Calu3 (cell line): ENCODE data around the gene BTRC. TPM values are rescaled to one million over a fixed set of nuclear protein-coding genes. Genes with fewer than 3 reads are reported as not detected.

Experiments used
- BruUV-seq: library from RNA; stranded (reverse); fragments of 400-500 nt; replicated peaks from 2 replicates; lab custom pipeline; 2021; lab: Mats Ljungman, UMichigan
- CTCF ChIA-PET: fragments of 300-600 bp; sonication (Branson Sonifier 250); formaldehyde crosslinking; loops from one replicate; lab custom pipeline; 2022; ENCODE audit warnings: antibody characterized with exemption; lab: Charles Lee
- DNase-seq: peaks from one replicate; pipeline ENCODE4 v3.0.0; 2022
- H3K27ac Mint-ChIP-seq: one replicate; pipeline ENCODE4 v1.8.0; 2022; ENCODE audit warnings: mixed read lengths; ENCODE audit not compliant: unreplicated experiment
- H3K27me3 Mint-ChIP-seq: one replicate; pipeline ENCODE4 v1.8.0; 2022; ENCODE audit warnings: mixed read lengths; ENCODE audit not compliant: unreplicated experiment
- H3K36me3 Mint-ChIP-seq: one replicate; pipeline ENCODE4 v1.8.0; 2022; ENCODE audit warnings: mild to moderate bottlenecking, moderate library complexity, mixed read lengths; ENCODE audit not compliant: insufficient read depth, unreplicated experiment
- H3K4me1 Mint-ChIP-seq: one replicate; pipeline ENCODE4 v1.8.0; 2022; ENCODE audit warnings: mild to moderate bottlenecking, low read depth, mixed read lengths; ENCODE audit not compliant: unreplicated experiment
- H3K4me3 Mint-ChIP-seq: one replicate; pipeline ENCODE4 v1.8.0; 2022; ENCODE audit warnings: mild to moderate bottlenecking, low read depth, moderate library complexity, mixed read lengths; ENCODE audit not compliant: unreplicated experiment
- H3K9me3 Mint-ChIP-seq: one replicate; pipeline ENCODE4 v1.8.0; 2022; ENCODE audit warnings: low read depth, mixed read lengths; ENCODE audit not compliant: unreplicated experiment
- intact Hi-C: fragments of 100-400 bp; cut with micrococcal nuclease; formaldehyde crosslinking; loops from one replicate; pipeline ENCODE4 v1.10.0; 2022; ENCODE audit not compliant: unreplicated experiment
- total RNA-seq: library from RNA; stranded (reverse); gene quantifications from 2 replicates; pipeline ENCODE4 v1.2.3, GENCODE V29; 2022
- TF ChIP-seq, protein P1 (sequence below): fragments of 200-600 bp; IDR thresholded peaks from one replicate; pipeline ENCODE4 v1.8.0; 2022; ENCODE audit warnings: antibody characterized with exemption; ENCODE audit not compliant: unreplicated experiment

Gene BTRC
- total RNA-seq, 1 experiment from 2014 or later: 7.9 TPM

DNA sequence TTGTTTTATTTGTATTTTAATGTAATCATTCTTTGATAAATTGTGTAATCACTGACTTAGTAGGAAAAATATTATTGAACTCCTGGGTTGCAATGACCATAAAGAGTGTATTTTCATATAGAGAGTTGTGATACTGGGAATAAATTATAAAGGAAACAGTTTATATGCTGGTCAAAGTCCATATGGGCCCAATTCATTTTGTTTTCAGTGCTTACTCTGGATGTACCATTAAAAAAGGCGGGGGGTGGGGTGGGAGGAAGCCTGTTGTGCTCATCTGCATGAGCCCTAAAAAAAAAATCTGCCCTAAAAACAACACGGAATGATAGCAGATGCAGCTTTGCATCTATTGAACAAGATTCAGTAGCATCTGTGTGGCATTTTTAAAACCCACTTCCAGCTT, 114.2 kb downstream of the BTRC start:
- H3K4me1 Mint-ChIP-seq: no peaks in the 10 kb centered on the region
- CTCF ChIA-PET: no interaction called here
- no peaks in the 10 kb centered on the region for H3K36me3 Mint-ChIP-seq
- no peak overlapping the region for H3K27ac Mint-ChIP-seq
- BruUV-seq: no TSS peak
- TF ChIP-seq, protein P1, sequence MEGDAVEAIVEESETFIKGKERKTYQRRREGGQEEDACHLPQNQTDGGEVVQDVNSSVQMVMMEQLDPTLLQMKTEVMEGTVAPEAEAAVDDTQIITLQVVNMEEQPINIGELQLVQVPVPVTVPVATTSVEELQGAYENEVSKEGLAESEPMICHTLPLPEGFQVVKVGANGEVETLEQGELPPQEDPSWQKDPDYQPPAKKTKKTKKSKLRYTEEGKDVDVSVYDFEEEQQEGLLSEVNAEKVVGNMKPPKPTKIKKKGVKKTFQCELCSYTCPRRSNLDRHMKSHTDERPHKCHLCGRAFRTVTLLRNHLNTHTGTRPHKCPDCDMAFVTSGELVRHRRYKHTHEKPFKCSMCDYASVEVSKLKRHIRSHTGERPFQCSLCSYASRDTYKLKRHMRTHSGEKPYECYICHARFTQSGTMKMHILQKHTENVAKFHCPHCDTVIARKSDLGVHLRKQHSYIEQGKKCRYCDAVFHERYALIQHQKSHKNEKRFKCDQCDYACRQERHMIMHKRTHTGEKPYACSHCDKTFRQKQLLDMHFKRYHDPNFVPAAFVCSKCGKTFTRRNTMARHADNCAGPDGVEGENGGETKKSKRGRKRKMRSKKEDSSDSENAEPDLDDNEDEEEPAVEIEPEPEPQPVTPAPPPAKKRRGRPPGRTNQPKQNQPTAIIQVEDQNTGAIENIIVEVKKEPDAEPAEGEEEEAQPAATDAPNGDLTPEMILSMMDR: no peak
- intact Hi-C loops: no loop called here
- peaks cover 4% of the 10 kb centered on the region for H3K9me3 Mint-ChIP-seq
- H3K27me3 Mint-ChIP-seq: no peaks in the 10 kb centered on the region
- H3K4me3 Mint-ChIP-seq: no peak overlapping the region
- DNase-seq: no peak

DNA sequence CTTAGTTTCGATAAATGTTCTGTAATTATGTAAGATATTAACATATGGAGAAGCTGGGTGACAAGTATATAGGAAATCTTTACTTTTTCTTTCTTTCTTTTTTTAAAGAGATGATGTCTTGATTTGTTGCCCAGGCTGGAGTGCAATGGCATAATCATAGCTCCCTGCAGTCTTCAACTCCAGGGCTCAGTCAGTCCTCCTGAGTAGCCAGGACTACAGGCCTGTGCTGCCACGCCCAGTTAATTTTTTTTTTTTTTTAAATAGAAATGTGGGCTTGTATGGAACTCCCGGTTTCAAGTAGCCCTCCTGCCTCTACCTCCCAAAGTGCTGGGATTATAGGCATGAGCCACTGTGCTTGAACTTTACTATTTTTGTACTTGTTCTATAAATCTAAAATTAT, 122.4 kb downstream of the BTRC start:
- TF ChIP-seq, protein P1: no peak
- CTCF ChIA-PET: no interaction called here
- no peak overlapping the region for H3K4me3 Mint-ChIP-seq
- DNase-seq: no peak
- H3K36me3 Mint-ChIP-seq: no peaks in the 10 kb centered on the region
- peaks cover 4% of the 10 kb centered on the region for H3K9me3 Mint-ChIP-seq
- no TSS peak for BruUV-seq
- intact Hi-C loops: no loop called here
- no peaks in the 10 kb centered on the region for H3K4me1 Mint-ChIP-seq
- H3K27ac Mint-ChIP-seq: no peak overlapping the region
- no peaks in the 10 kb centered on the region for H3K27me3 Mint-ChIP-seq

DNA sequence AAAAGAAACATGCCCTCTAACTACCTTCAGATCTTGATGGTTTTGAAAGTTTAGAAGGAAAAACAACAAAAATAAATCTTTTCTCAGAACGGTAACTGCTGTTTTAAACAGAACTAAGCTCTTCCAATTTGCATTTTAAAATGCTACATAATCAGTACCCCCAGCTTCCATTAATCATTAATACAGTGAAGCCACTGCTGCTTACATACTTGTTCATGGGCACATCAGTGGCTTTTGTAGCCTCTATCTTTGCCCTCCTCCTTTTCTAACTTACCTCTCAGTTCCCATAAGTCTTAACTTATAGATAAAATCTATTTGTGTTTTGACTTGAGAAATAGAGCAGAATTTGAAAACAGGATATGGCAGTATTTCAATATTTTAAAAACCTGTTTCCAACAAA, 125.0 kb downstream of the BTRC start:
- CTCF ChIA-PET: interaction anchor here (0.6 kb wide), 1 partner anchor 62 kb away, joined by 3 read pairs; no protein-coding TSS in a partner anchor
- intact Hi-C loops: no loop called here
- H3K27ac Mint-ChIP-seq: no peak overlapping the region

GRCh38 chr10:101481256-101481655, 127.3 kb downstream of the BTRC start:
- no TSS peak for BruUV-seq
- CTCF ChIA-PET: no interaction called here
- H3K4me3 Mint-ChIP-seq: no peak overlapping the region
- no peaks in the 10 kb centered on the region for H3K4me1 Mint-ChIP-seq
- H3K27me3 Mint-ChIP-seq: no peaks in the 10 kb centered on the region
- no peak for DNase-seq
- H3K9me3 Mint-ChIP-seq: no peaks in the 10 kb centered on the region
- intact Hi-C loops: no loop called here
- no peaks in the 10 kb centered on the region for H3K36me3 Mint-ChIP-seq
- no peak overlapping the region for H3K27ac Mint-ChIP-seq
- TF ChIP-seq, protein P1: no peak

More for the DNA sequence above, 125.0 kb downstream of the BTRC start:
- DNase-seq: no peak
- H3K36me3 Mint-ChIP-seq: no peaks in the 10 kb centered on the region
- H3K4me3 Mint-ChIP-seq: no peak overlapping the region
- no peaks in the 10 kb centered on the region for H3K27me3 Mint-ChIP-seq
- TF ChIP-seq, protein P1: no peak
- no peaks in the 10 kb centered on the region for H3K9me3 Mint-ChIP-seq
- H3K4me1 Mint-ChIP-seq: no peaks in the 10 kb centered on the region
- BruUV-seq: no TSS peak
